Islet precursor cell (in vitro differentiated cells): ENCODE data around the gene MCC.
"Not testable (repeated sequence)": the region's sequence is repeated elsewhere in the genome, so short reads cannot be mapped to it uniquely, and the experiment has no call there.

ENCODE experiments used
- DNase-seq: peaks from one replicate; pipeline ENCODE4 v3.0.0-alpha.2; 2018

MCC gene

DNA sequence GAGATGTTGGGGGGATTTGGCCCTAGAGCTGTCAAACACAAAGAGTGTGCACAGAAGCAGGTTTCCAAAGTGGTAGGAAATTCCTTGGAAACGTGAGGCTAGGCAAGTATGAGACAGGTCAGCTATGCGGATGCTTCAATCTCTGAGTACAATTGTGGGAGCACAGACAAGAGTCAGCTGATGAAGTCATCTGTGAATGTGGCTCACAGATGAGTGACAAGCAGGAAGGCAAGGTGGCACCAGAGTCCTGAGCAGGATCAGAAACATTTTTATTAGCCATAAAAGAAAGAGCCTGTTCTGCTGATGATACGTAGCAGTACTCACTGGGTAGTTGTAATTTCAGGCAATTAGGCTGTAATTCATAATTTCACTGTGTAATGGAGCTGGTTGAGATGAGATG, 394.7 kb downstream of the MCC start:
- DNase-seq = no peak

DNA sequence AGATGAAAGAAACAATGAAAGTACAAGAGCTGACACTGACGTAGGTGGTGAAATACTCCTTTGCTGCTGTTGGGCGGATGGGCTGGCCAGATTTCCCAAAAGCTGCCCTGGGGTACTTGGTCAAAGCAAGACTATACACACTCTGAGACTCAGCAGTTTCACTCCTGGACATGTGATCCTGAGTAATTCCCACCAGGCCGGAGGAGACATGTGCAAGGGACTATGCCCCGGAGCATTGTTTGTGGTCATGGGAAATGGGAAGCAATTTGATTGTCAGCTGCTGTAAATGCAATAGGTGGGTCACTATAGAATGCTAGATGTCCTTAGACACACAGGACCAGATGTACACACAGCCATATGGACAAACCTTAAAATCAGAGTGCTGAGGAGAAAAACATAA, 395.6 kb downstream of the MCC start:
- DNase-seq = peak; percentile 94

DNA sequence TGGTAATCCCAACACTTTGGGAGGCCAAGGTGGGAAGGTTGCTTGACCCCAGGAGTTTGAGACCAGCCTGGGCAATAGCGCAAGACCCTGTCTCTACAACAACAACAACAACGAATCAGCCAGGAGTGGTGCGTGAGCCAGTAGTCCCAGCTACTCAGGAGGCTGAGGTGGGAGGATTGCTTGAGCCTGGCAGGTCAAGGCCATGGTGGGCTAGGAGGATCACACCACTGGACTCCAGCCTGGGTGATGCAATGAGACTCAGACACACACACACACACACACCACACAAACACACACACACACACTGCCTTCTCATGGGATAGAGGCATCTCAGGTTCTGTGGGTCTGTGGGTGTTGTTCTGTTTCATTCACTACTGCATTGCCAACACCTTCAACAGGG, 396.6 kb downstream of the MCC start:
- DNase-seq = no peak

DNA sequence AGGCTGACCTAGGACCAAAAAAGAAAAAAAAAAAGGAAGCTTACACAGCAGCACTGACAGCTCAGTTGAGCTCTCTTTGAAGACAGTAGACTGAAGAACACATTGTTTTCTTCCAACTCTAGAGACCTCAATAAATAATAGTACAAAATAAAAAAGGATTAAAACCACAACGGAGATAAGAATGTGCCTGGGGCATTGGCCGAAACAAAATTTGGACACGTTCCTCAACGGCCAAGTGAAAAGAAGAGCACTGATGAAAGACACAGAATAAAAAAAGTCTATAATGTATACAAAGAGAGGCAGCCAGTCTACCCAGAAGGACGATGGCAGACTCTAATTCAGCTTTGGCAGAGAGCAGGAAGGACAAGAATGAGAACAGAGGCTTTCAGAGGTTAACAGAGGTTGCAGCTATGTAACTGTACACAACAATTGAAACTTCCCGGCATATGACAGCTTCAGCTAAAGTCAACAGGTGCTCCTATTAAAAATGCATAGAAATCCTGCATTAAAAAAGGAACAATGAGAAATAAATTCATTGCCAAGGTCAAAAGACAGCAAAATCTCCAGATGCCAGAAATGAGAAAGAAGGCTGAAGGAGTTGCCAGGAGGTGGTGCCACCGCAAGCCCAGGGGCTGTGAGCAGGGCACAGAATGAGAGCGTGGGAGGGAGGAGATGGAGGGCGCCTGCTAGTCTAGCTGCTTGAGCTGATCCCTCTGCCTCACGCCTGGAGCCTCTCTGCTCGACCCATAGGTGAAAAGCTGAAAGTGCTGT, 397.7 kb downstream of the MCC start:
- DNase-seq = no peak

DNA sequence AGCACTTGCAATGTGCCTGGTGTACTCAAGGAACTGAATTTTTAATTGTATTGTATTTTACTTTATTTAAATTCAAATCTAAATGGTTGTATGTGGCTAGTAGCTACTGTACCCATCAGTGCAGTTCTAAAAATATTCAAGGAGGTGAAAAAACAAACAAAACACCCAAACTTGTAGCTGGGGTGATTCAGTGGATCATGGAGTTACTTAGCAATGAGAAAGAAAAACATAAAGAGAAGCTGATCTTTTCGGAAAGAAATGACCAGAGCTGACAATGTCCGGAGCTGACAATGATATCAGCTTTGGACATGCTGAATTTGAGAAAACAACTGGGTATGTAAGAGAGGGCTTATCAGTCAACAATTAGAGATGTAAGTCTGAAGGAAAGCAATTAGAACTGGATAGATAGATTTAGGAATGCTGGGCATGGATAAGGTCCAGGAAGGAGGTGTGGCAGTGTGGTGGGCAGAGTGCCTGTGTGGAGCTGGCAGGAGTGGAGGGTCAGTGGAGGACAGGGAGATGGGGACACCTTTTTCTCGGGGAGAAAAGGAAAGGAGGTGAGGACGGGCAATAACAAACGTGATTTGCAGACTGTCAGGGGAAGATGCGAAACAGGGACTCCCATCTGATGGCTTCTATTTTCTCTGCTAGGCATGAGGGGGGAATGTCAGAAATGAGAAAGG, 398.5 kb downstream of the MCC start:
- no peak for DNase-seq

DNA sequence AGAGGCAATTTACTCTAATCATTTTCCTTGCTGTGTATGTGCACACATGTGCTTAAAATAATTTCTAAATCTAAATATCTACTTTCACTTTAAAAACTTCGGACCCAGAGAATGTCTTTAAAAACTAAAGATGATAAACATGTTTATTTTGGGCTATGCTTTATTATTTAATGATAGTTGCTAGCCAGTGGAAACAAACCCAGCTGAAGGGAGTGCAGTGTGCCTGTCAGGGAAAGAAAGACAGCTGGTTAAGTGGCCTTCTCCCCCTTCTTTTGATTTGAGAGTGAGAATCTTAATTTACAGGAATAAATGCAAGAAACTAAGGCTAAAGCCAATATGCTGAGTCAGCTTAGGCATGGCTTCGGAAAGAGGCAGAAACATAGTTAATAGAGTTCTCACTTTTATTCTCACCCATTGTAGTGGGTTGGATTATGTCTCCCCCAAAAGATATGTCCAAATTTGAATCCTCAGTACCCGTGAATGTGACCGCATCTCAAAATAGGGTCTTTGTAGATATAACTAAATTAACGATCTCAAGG, 400.2 kb downstream of the MCC start:
- no peak for DNase-seq

DNA sequence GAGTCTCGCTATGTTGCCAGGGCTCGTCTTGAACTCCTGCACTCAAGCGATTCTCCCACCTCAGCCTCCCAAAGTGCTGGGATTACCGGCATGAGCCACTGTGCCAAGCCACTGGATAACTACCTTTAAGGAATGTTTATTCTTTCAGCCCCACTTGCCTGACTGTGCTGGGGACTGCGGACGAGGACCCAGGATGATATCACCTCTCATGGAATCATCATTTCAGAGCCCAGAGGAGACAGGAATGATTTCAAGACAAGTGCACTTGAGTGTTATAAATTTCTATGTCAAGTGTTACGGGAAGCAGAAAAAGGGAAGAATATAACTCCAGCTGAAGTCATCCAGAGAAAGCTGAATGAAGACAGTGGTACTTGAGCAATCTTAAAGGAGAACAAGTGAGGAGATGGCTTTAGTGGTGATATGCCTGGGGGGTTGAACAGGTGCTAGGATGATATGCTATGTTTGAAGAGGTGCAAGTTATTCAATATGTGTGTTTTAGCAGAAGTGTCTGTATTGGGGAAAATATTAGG, 402.3 kb downstream of the MCC start:
- no peak for DNase-seq

DNA sequence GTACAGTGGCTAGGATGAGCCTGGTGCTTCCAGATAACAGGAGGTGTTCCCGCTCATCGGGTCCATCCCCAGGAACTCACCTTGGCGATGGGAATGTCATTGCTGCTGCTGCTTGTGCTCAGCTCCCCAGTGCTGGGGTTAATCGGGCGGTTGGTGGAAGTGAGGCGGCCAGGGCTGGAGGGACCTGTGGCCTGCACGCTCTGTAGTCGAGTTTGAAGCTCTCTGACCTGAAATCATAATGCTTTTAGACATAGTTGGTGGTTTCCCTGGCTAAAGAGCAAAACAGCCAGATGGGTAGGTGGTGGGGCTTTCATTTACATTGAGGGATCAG, 403.2 kb downstream of the MCC start:
- no peak for DNase-seq

DNA sequence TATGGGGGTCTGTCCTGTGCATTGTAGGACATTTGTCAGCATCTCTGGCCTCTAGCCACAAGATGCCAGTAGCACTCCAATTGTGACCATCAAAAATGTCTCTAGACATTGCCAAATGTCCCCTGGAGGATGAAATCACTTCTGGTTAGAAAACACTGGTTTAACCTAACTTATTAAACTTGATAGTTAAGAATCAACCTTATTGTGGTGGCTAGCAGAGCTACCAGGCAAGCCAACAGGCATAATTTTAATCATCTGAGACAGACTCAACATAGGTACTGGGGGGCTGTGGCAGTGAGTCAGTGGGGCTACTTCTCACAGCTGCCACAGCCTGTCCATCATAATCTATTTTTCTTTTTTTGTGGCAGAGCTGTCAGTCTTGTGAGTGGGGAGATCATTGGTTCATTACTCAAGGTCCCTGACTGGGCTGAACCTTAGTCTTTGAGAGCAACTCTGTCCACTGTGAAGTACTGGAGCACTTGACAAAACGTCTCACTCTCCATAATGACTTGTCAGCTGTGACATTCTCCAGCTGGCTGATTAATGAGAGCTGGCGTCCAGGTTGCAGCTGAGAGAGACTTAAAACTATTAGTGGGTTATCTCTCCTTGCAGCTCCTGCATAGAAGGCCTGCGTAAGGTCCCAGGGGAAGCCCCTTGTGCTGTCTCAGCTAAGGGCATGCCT, 403.7 kb downstream of the MCC start:
- DNase-seq = peak; percentile 81

DNA sequence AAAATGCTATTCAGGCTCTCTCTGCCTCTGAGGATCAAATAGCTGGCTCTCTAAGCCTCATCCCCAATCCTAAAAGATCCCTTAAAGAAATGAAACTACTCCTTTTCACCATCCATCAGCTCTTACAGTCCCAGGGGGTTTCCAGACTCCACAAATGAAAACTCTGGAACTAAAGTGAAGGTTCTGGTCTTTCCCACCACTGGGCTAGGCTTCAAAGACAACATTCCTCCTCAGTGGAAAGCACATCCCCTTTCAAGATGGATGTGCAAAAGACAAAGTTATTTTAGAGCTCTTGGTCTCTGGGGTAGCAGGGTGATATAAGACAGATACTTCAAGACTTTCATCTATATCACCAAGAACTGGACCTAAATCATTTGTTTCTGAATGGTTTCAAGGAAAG, 404.8 kb downstream of the MCC start:
- no peak for DNase-seq

DNA sequence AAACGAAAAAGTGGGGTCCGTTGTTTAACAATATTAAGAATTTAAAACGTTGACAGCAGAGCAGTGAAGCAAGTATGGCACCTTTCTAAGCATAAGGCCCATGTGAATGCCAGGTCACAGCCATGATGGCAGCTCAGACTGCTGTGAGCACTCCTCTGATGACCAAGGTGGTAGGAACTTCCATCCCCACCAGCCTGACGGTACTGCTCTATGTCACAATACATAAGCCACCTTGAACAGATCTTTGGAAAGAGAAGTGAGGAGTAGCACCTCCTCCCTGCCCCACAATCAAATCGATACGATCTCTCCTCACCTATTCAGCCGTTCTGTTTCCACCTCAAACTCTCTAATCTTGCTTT, 405.7 kb downstream of the MCC start:
- DNase-seq = no peak

DNA sequence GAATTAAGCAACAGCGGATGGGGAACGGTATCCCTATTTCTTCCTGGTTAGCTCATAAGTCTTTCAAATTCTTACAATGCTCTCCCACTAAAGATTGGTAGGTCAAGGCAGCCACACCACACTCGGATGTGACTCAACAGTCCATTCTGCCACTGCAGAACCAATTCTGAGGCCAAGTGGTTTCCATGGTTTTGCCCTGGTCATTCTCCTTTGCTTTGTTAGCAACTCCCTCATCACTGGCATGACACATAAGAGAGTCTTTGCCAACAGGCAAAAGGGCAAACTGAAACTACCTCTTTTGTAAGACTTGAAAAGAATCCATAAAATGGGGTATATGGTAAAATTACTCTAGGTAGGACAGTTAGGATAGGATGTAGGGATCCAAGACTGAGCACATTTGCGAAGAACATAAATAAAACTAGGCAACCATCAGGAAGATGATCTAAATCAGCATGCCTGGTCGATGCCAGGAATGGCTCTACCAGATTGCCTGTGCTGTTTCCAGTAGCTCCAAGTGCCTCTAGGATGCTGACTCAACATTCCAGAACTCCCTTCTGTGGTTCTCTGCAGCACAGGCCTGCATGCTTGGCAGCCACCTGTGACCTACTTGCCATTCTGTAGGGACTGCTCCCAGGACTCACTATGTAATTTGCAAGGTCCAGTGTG, 406.2 kb downstream of the MCC start:
- peak; percentile 87 for DNase-seq

DNA sequence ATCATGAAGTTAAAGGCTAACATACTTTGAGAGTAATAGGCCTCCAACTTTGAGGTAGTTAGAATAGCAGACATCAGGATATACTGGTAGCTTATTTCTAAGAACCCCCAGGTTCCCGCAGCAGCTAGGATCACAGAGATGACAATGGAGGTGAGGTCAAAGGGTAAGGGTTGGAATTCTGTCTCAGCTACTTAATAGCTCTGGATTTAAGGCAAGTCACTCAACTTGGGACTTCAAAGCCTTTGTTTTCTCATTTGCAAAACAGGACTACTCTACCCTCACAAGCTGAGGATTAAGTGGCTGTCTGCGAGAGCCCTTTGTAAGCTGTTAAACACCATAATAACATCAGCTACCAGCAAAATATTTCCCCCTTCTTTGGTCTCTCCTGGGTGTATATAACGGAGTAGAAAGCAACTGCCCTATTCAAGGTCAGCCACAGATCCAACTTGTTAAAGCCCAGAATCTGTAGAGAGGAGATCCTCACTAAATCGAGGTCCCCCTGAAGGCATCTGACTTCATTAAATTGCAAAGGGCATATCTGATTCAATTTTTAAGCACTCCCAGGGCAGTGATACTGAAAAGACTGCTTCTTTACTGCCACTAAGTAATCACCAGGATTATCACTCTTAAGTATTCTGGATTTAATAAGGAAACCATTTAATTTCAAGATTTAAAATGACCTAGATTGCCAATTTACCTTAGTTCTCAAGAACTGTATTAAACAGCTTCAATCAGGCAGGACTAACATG, 407.0 kb downstream of the MCC start:
- peak; percentile 88 for DNase-seq

DNA sequence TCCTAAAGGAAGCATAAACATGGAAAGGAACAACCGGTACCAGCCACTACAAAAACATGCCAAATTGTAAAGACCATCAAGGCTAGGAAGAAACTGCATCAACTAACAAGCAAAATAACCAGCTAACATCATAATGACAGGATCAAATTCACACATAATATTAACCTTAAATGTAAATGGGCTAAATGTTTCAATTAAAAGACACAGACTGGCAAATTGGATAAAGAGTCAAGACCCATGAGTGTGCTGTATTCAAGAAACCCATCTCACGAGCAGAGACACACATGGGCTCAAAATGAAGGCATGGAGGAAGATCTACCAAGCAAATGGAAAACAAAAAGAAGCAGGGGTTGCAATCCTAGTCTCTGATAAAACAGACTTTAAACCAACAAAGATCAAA, 411.6 kb downstream of the MCC start:
- not testable (repeated sequence) for DNase-seq

DNA sequence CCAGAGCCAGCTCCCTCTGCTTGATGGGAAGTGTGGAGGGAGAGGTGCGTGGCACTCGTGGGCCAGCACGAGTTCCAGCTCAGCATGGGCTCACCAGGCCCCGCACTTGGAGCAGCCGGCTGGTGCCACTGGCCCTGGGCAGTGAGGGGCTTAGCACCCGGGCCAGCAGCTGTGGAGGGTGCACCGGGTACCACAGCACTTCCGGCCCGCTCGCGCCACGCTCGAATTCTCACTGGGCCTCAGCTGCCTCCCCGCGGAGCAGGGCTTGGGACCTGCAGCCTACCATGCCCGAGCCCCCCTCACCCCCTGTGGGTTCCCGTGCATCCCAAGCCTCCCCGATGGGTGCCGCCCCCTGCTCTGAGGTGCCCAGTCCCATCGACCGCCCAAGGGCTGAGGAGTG, 413.2 kb downstream of the MCC start:
- no peak for DNase-seq

DNA sequence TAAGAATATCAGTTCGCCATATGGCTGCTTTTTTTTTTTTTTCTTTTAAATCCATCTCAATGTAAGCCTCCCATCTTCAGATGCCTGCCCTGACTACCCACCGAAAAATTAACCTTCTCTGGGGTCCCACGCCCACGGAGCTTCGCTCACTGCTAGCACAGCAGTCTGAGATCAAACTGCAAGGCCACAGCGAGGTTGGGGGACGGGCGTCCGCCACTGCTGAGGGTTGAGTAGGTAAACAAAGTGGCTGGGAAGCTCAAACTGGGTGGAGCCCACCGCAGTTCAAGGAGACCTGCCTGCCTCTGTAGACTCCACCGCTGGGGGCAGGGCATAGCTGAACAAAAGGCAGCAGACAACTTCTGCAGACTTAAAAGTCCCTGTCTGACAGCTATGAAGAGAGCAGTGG, 414.6 kb downstream of the MCC start:
- not testable (repeated sequence) for DNase-seq

DNA sequence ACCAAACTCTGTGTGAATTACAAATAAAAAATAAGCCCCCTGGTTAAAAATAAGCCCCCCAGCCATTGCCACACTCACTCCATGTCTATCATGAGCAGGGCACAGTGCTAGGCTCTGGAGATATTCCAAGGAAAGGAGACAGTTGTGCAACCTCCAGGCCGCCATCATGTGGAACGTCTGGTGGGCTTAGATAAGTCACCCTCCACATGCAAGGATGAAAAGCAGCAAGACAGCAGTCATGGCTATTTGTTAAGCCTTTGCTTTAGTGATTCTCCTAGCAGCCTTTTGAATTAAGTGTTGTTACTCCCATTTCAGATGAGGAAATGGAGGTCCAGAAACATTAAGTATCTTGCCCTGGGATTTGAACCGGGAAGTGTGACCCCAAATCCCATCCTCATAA, 416.9 kb downstream of the MCC start:
- no peak for DNase-seq

DNA sequence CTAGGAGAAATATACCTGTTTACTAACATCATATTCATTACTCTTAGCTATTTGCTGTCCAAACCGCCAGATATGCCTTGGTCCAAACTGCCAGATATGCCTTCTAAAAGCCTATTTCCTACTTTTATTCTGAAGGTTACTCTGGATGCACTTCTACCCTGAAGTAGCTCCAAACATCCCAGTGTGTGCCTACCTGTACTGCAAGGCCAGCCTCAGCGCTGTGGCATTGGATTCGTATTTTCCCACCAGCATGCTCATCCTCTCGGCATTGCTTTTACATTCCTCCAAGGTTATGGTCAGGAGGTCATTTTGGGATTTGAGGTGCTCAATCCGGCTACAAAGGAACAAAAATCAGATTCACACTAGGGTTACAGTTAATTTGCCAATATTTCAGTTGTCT, 417.4 kb downstream of the MCC start:
- DNase-seq = no peak

DNA sequence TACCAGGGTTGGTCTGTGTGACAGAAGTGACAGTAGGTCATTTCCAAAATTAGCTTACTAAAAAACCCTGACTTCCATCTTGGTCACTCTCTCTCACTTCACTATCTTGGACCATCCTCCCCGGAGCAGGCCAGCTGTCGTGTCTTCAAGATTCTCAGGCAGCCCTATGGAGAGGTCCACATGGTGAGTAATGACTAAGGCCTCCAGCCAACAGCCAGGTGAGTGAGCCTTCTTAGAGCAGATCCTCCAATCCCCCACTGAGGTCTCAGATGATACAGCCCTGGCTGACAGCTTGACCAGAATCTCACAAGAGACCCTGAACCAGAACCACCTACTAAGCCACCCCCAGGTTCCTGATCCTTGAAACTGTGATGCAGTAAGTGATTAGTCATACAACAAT, 419.7 kb downstream of the MCC start:
- no peak for DNase-seq

DNA sequence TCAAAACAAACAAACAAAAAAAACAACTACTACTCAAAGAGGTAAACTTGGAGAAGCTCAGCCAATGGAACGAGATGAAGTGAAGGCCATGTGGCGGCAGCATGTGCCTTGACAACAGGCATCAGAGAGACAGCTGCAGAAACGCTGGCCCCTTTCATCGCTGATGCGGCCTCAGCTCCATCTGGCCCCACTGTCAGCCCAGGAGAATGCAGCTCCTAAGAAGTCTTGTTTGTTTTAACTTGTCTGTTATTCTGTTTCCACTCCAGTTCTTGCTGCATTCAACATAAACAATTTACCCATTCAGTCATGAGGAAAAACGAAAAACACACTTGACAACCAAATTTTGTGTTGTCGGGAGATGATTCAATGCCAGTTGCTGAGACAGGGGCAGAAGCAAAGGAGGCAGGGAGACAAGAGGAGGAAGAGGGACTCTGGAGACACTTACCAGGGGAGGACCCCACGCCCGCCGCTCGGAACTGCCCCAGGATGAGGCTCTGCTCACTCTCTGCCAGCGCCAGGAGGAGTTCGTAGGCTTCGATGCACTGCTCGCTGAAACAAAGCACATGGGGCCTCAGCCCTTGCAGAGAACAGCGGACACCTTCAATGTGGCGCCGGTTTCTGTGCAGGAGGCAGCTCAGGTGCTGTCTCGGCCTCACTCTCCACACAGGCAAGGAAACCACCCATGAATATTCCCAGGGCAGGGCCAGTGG, 420.5 kb downstream of the MCC start:
- no peak for DNase-seq

DNA sequence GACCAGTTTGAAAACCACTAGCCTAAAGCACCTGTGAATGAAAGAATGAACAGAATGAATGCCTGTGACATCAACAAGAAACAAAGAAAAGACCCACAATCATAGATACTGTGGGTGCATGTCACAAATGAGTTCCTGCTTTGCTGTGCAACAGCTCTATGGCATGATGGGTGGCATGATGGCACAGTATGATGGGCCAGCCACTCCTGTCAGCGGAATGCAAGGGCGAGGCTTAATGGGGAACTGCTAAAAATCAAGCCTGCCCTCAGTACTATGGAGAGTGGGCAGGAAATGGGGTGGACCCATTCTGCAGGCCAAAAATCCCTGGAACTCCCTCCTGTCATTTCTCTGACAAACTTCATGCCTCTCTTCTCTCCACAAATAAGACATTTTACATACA, 422.6 kb downstream of the MCC start:
- no peak for DNase-seq

DNA sequence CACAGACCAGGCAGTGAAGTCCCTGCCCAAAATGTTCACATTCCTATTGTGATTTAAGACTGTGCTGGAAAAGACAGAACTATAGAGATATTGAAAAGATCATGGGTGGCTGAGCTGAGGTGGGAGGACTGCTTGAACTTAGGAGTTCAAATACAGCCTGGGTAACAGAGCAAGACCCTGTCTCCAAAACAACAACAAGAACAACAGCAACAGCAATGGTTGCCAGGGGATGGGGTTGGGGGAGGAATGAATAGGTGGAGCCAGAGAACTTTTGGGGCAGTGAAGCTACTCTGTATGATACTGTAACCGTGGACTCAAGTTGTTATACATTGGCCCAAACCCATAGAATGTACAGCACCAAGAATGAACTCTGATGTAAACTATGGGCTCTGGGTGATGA, 423.4 kb downstream of the MCC start:
- no peak for DNase-seq
